HepG2 (cell line): ENCODE results near the gene FMNL2. TPM values are rescaled to one million over a fixed set of nuclear protein-coding genes. Genes with fewer than 3 reads are reported as not detected.

Experiments used
- CBFB ChIP-seq: sonication (generic); formaldehyde crosslinking; IDR thresholded peaks from 2 replicates; pipeline ENCODE4 v1.4.0; 2020; ENCODE audit warnings: missing genetic modification reagents
- HDAC2 ChIP-seq: sonication (generic); formaldehyde crosslinking; IDR thresholded peaks from 2 replicates; pipeline ENCODE4 v1.4.0; 2020; ENCODE audit warnings: missing genetic modification reagents
- HOXA3 ChIP-seq: sonication (generic); formaldehyde crosslinking; IDR thresholded peaks from 2 replicates; pipeline ENCODE4 v1.5.0; 2020; ENCODE audit warnings: missing genetic modification reagents
- KDM6A ChIP-seq: IDR thresholded peaks from 2 replicates; pipeline ENCODE4 v1.6.1; 2016; ENCODE audit warnings: low read depth
- MIER2 ChIP-seq: IDR thresholded peaks from 2 replicates; pipeline ENCODE4 v1.6.1; 2016; ENCODE audit warnings: missing biosample characterization, missing genetic modification reagents
- PHF21A ChIP-seq: sonication (generic); formaldehyde crosslinking; IDR thresholded peaks from 2 replicates; pipeline ENCODE4 v1.5.0; 2020; ENCODE audit warnings: mild to moderate bottlenecking, missing genetic modification reagents
- POLR2A ChIP-seq, 2 experiments: IDR thresholded peaks; 2 replicates each; pipeline ENCODE4 v1.6.1; 2011; ENCODE audit warnings: low read depth in 2 of 2, low read length in 2 of 2, mild to moderate bottlenecking in 1 of 2, moderate library complexity in 1 of 2; ENCODE audit not compliant: insufficient read depth in 1 of 2
- RAD21 ChIP-seq: fragments of 450-650 bp; formaldehyde crosslinking; IDR thresholded peaks from 2 replicates; pipeline ENCODE4 v1.5.0; 2020; ENCODE audit warnings: mild to moderate bottlenecking
- RFXANK ChIP-seq: IDR thresholded peaks from 2 replicates; pipeline ENCODE4 v1.6.1; 2016
- SOX13 ChIP-seq, 3 experiments: fragments of 450-650 bp in 1 of 3; sonication (generic) in 1 of 3; formaldehyde crosslinking in 1 of 3; IDR thresholded peaks in 2 of 3; conservative IDR thresholded peaks in 1 of 3; 2 replicates each; pipeline versions ENCODE4 v1.5.0 to v1.6.1; 2016 to 2020; ENCODE audit warnings: antibody characterized with exemption in 1 of 3, mild to moderate bottlenecking in 1 of 3, missing compliant biosample characterization in 1 of 3, missing genetic modification reagents in 1 of 3, moderate library complexity in 1 of 3
- U2AF1 ChIP-seq: fragments of 200-400 bp; formaldehyde crosslinking; optimal IDR thresholded peaks from 2 replicates; pipeline ENCODE3; 2017; ENCODE audit warnings: mild to moderate bottlenecking, low read depth, low read length
- ZBTB21 ChIP-seq: sonication (generic); formaldehyde crosslinking; IDR thresholded peaks from 2 replicates; pipeline ENCODE4 v1.4.0; 2020; ENCODE audit warnings: missing genetic modification reagents
- ZFX ChIP-seq: sonication (generic); formaldehyde crosslinking; IDR thresholded peaks from 2 replicates; pipeline ENCODE4 v1.4.0; 2020; ENCODE audit warnings: mild to moderate bottlenecking, low read depth, missing genetic modification reagents, moderate library complexity
- ZKSCAN8 ChIP-seq: IDR thresholded peaks from 2 replicates; pipeline ENCODE4 v1.6.1; 2016; ENCODE audit warnings: borderline replicate concordance, missing genetic modification reagents, missing compliant biosample characterization
- ZMAT3 ChIP-seq: sonication (generic); formaldehyde crosslinking; conservative IDR thresholded peaks from 2 replicates; pipeline ENCODE4 v1.7.0; 2021; ENCODE audit warnings: missing genetic modification reagents
- ZNF292 ChIP-seq: sonication (generic); formaldehyde crosslinking; IDR thresholded peaks from 2 replicates; pipeline ENCODE4 v1.8.1; 2022; ENCODE audit warnings: mild to moderate bottlenecking, low read depth, missing genetic modification reagents, borderline replicate concordance
- ZNF3 ChIP-seq: IDR thresholded peaks from 2 replicates; pipeline ENCODE4 v1.7.0; 2017; ENCODE audit warnings: inconsistent platforms
- ZNF709 ChIP-seq: sonication (generic); formaldehyde crosslinking; IDR thresholded peaks from 2 replicates; pipeline ENCODE4 v1.5.0; 2020; ENCODE audit warnings: mild to moderate bottlenecking, missing genetic modification reagents
- ZNF788 ChIP-seq: sonication (generic); formaldehyde crosslinking; IDR thresholded peaks from 2 replicates; pipeline ENCODE4 v1.5.0; 2020; ENCODE audit warnings: mild to moderate bottlenecking, missing genetic modification reagents, borderline replicate concordance
- polyA plus RNA-seq, 8 experiments: library from polyadenylated mRNA; depleted of rRNA in 3 of 8; stranded (reverse) in 7 of 8; unstranded in 1 of 8; fragments of >200 nt; fragmentation: Illumina TruSeq in 4 of 8; extraction: Trizol in 4 of 8; gene quantifications; 2 replicates each; pipeline versions ENCODE4 v1.2.1 to v1.2.3, GENCODE V29; 2011 to 2016; ENCODE audit warnings: low read depth in 4 of 8, missing spikeins in 1 of 8, mixed read lengths in 1 of 8; ENCODE audit not compliant: insufficient read depth in 1 of 8
- total RNA-seq, 5 experiments: library from RNA; depleted of rRNA; stranded (reverse); fragments of >200 nt; fragmentation: Illumina TruSeq; extraction: Trizol; gene quantifications; 2 replicates each; pipeline ENCODE4 v1.2.3, GENCODE V29; 2016; ENCODE audit warnings: low read depth in 1 of 5
- TF ChIP-seq, protein P1 (sequence below): sonication (generic); formaldehyde crosslinking; conservative IDR thresholded peaks from 2 replicates; pipeline ENCODE4 v1.4.0; 2020; ENCODE audit warnings: missing genetic modification reagents
- TF ChIP-seq, protein P2 (sequence below): sonication (generic); formaldehyde crosslinking; IDR thresholded peaks from 2 replicates; pipeline ENCODE4 v1.8.1; 2023; ENCODE audit warnings: mild to moderate bottlenecking, moderate library complexity, missing genetic modification reagents
- TF ChIP-seq, protein P3 (sequence below): fragments of 450-650 bp; IDR thresholded peaks from 2 replicates; pipeline ENCODE4 v1.6.1; 2016
- TF ChIP-seq, protein P4 (sequence below): IDR thresholded peaks from 2 replicates; pipeline ENCODE4 v1.6.1; 2016; ENCODE audit warnings: missing genetic modification reagents, missing compliant biosample characterization

FMNL2 gene
- total and polyA plus RNA-seq, 2 of the 13 experiments (the other 11 are each of a cell fraction or from before 2014, with no cell fraction given): 66.5 to 67.7 TPM

DNA sequence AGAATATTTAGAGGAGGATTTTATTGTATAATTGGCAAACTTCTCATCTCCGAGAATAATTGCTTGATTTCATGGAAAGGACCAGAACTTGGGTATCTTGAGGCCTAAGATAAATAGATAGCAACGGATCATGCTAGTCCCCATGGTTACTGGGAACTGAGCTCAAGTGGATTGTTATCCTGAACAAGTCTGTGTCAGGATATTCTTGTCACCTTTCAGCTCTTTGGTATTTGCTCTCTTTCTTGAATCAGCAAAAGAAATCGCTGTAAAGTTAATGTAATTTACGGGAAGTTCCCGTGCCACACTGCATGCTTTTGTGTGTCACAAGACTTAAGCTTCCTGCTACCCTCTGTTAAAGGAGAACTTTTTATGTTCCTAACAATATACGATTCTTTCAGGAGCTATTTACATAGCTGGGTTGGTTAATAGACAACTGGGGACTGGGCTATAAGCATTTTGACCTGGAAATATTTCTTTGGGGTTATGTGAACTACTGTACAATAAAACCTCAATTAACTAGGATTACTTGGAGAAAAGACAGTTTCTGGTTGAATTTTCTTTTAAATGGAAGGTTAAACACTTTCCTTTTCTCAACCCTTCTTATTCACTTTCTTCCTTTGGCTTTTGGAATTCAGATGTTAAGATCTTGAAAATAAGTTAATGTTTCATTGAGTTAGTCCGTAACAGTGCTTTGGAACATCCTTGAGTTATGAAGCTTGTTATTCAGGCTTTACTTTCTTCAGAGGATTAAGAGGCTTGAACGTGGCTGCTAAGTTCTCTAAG is 151.2 kb downstream of the FMNL2 start (continued):
- TF ChIP-seq ZNF292 (CRISPR knock-in tag) (peak; percentile 43; the same call in 1 of the 2 replicates), U2AF1 (no peak), KDM6A (CRISPR knock-in tag) (peak; percentile 91), RFXANK (CRISPR knock-in tag) (peak; percentile 80; the same call in 1 of the 2 replicates), RAD21 (CRISPR knock-in tag) (peak; percentile 41; the same call in 1 of the 2 replicates), ZMAT3 (CRISPR knock-in tag) (peak; percentile 8; the same call in 1 of the 2 replicates), ZNF3 (peak; percentile 53; the same call in 1 of the 2 replicates), ZNF709 (CRISPR knock-in tag) (no peak), PHF21A (CRISPR knock-in tag) (peak; percentile 93), ZFX (CRISPR knock-in tag) (peak; percentile 22; the same call in 1 of the 2 replicates), CBFB (CRISPR knock-in tag) (peak; percentile 74; the same call in 1 of the 2 replicates), MIER2 (CRISPR knock-in tag) (0 out of 2 replicates have a peak, but pooled peaks have one; percentile 50), POLR2A (IDR thresholded peaks at IDR 0.05; ENCODE audit: insufficient read depth in 1 of 2, low read depth in 2 of 2, low read length in 2 of 2) (peak in 1 of 2 experiments; percentile 48; a peak in 1 of 4 replicates), SOX13 (IDR thresholded peaks at IDR 0.05) (peak; percentile 98), SOX13 (CRISPR knock-in tag; conservative IDR thresholded peaks at IDR 0.05 in 1 of 2, IDR thresholded peaks at IDR 0.05 in 1 of 2) (peak in 1 of 2 experiments; percentile 100; a peak in 2 of 4 replicates), HOXA3 (CRISPR knock-in tag) (peak; percentile 68), HDAC2 (CRISPR knock-in tag) (peak; percentile 96), ZBTB21 (CRISPR knock-in tag) (0 out of 2 replicates have a peak, but pooled peaks have one; percentile 34), ZNF788 (no peak), ZKSCAN8 (CRISPR knock-in tag) (peak; percentile 97)
- TF ChIP-seq, protein P1, sequence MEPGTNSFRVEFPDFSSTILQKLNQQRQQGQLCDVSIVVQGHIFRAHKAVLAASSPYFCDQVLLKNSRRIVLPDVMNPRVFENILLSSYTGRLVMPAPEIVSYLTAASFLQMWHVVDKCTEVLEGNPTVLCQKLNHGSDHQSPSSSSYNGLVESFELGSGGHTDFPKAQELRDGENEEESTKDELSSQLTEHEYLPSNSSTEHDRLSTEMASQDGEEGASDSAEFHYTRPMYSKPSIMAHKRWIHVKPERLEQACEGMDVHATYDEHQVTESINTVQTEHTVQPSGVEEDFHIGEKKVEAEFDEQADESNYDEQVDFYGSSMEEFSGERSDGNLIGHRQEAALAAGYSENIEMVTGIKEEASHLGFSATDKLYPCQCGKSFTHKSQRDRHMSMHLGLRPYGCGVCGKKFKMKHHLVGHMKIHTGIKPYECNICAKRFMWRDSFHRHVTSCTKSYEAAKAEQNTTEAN: peak; percentile 58
- TF ChIP-seq, protein P2, sequence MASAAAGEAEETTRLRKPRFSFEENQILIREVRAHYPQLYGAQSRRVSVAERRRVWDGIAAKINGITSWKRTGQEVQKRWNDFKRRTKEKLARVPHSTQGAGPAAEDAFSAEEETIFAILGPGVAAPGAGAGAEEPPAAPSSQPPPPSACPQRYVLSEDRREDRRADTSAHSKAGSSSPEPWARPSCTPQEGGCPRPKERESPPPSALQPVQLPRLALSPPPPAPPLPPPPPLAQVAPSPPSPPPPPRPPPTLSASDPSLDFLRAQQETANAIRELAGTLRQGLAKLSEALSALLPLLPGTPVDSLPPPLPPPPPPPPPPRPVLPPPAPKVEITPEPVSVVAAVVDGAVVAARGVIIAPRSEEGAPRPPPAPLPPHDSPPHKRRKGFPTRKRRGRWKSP (CRISPR knock-in tag): peak; percentile 65; the same call in 1 of the 2 replicates
- TF ChIP-seq, protein P3, sequence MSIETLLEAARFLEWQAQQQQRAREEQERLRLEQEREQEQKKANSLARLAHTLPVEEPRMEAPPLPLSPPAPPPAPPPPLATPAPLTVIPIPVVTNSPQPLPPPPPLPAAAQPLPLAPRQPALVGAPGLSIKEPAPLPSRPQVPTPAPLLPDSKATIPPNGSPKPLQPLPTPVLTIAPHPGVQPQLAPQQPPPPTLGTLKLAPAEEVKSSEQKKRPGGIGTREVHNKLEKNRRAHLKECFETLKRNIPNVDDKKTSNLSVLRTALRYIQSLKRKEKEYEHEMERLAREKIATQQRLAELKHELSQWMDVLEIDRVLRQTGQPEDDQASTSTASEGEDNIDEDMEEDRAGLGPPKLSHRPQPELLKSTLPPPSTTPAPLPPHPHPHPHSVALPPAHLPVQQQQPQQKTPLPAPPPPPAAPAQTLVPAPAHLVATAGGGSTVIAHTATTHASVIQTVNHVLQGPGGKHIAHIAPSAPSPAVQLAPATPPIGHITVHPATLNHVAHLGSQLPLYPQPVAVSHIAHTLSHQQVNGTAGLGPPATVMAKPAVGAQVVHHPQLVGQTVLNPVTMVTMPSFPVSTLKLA: peak; percentile 29; the same call in 1 of the 2 replicates
- TF ChIP-seq, protein P4, sequence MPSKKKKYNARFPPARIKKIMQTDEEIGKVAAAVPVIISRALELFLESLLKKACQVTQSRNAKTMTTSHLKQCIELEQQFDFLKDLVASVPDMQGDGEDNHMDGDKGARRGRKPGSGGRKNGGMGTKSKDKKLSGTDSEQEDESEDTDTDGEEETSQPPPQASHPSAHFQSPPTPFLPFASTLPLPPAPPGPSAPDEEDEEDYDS (CRISPR knock-in tag): peak; percentile 66
